ENCODE measurements around the gene HMGN4. TPM values are rescaled to one million over a fixed set of nuclear protein-coding genes. Genes with fewer than 3 reads are reported as not detected.

The HMGN4 gene
- total and polyA plus RNA-seq, 9 of the 15 experiments (the other 6 are each of a cell fraction or from before 2014, with no cell fraction given), result 35.4 to 134 (median 94.1) TPM

- H3K4me1 ChIP-seq (replicated peaks in 1 of 2; ENCODE audit: control insufficient read depth in 2 of 2, insufficient read depth in 2 of 2, low read length in 2 of 2), result peaks cover 18 to 33% of the 10 kb centered on the region in 2 experiments
- ATAC-seq, result no peak
- intact Hi-C loops (cut with micrococcal nuclease), result no loop called here
Observed at GRCh38 chr6:26497610-26498009, 40.6 kb upstream of the HMGN4 start.

More at GRCh38 chr6:26497610-26498009, 40.6 kb upstream of the HMGN4 start:
- WGBS (ENCODE audit: insufficient coverage, low coverage, missing lambda C conversion rate), result 42% methylated on average over 4 of the region's 4 CpGs
- Histone ChIP-seq H3K4me2 (ENCODE audit: insufficient read depth, low read length) (no peak overlapping the region), H2AFZ (ENCODE audit: low read depth, low read length) (peak overlapping the region; percentile 27; the same call in 1 of the 2 replicates), H3K9me1 (ENCODE audit: control insufficient read depth, insufficient read depth, low read length) (no peaks in the 10 kb centered on the region), H3K36me3 (ENCODE audit: control insufficient read depth, insufficient read depth, low read length) (no peaks in the 10 kb centered on the region), H4K20me1 (replicated peaks; ENCODE audit: control insufficient read depth, insufficient read depth, low read length) (no peaks in the 10 kb centered on the region), H3K4me3 (no peak overlapping the region), H3K27me3 (ENCODE audit: control insufficient read depth in 2 of 2, insufficient read depth in 2 of 2, low read length in 2 of 2) (no peaks in the 10 kb centered on the region), H3K9me3 (replicated peaks; ENCODE audit: control insufficient read depth, insufficient read depth, low read depth, low read length) (no peaks in the 10 kb centered on the region), H3K9ac (ENCODE audit: insufficient read depth in 1 of 2, low read depth in 2 of 2, low read length in 2 of 2) (no peak overlapping the region), H3K27ac (ENCODE audit: extremely low read depth, low read depth, low read length) (no peak overlapping the region), H3K79me2 (ENCODE audit: control insufficient read depth, insufficient read depth, low read length) (no peaks in the 10 kb centered on the region)
- ChIA-PET POLR2A (interaction anchor here (0.6 to 1.2 kb wide), 6 partner anchors 13 to 300 kb away, joined by 3 to 5 read pairs (median 3); a partner anchor contains a TSS), CTCF (ENCODE audit: low intra/inter-chr PET ratio) (no interaction called here)
- DNase-seq (ENCODE audit: extremely low read depth in 1 of 4, low spot score in 3 of 4) (no peak), FAIRE-seq (no peak)
- BruUV-seq (replicated peaks), result no TSS peak
- TF ChIP-seq ZNF395 (CRISPR knock-in tag; IDR thresholded peaks at IDR 0.05) (no peak), FUS (optimal IDR thresholded peaks at IDR 0.05; ENCODE audit: low read depth, low read length) (no peak), CEBPG (CRISPR knock-in tag; IDR thresholded peaks at IDR 0.05) (peak; percentile 85), CEBPG (tag; conservative IDR thresholded peaks at IDR 0.05 in 1 of 2, IDR thresholded peaks at IDR 0.05 in 1 of 2) (peak; percentile 59 to 61)
- in situ Hi-C loops (cut with MboI), result no loop called here

All from K562 (cell line).